C4-2B (cell line): ENCODE data around the gene SMIM8.

Experiments
- ZFX ChIP-seq: fragments of 450-650 bp; IDR thresholded peaks from 2 replicates; pipeline ENCODE4 v1.6.1; 2017
- TF ChIP-seq, protein P1 (sequence below): fragments of 450-650 bp; conservative IDR thresholded peaks from 2 replicates; pipeline ENCODE4 v1.5.1; 2017; ENCODE audit warnings: mild to moderate bottlenecking

DNA sequence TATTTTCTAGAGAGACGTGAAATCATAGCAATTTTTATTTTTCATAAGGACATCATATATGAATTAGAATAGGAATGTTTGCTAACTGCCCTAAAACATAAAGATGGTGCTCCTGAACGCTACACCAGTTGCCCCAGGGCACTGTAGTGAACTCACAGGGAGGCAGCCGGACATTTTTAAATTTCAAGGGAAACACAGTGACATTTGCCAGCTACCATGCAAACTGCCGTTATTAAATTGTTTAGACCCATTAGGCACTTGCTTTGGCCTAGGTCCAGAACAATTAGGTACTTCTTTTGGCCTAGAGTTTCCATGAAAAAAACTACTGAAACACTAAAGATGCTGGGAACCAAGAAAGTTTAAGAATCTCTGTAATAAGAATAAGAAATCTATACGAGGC lies 60.5 kb downstream of the SMIM8 start:
- TF ChIP-seq, protein P1, sequence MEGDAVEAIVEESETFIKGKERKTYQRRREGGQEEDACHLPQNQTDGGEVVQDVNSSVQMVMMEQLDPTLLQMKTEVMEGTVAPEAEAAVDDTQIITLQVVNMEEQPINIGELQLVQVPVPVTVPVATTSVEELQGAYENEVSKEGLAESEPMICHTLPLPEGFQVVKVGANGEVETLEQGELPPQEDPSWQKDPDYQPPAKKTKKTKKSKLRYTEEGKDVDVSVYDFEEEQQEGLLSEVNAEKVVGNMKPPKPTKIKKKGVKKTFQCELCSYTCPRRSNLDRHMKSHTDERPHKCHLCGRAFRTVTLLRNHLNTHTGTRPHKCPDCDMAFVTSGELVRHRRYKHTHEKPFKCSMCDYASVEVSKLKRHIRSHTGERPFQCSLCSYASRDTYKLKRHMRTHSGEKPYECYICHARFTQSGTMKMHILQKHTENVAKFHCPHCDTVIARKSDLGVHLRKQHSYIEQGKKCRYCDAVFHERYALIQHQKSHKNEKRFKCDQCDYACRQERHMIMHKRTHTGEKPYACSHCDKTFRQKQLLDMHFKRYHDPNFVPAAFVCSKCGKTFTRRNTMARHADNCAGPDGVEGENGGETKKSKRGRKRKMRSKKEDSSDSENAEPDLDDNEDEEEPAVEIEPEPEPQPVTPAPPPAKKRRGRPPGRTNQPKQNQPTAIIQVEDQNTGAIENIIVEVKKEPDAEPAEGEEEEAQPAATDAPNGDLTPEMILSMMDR, result no peak
- no peak for TF ChIP-seq ZFX
